HL-60/S4 treated with phorbol 12-myristate 13-acetate at 8.2 ng/mL for 4 days and 3 days (cell line): ENCODE data around the gene ATP5ME.
"Not testable (repeated sequence)": the region's sequence is repeated elsewhere in the genome, so short reads cannot be mapped to it uniquely, and the experiment has no call there.

Source experiments
- in situ Hi-C: fragments of 300-500 bp; cut with MboI; formaldehyde crosslinking; loops from 2 replicates; pipeline ENCODE4 v1.15.0; 2022; ENCODE audit warnings: low sequenced_read_pairs

The ATP5ME gene

DNA sequence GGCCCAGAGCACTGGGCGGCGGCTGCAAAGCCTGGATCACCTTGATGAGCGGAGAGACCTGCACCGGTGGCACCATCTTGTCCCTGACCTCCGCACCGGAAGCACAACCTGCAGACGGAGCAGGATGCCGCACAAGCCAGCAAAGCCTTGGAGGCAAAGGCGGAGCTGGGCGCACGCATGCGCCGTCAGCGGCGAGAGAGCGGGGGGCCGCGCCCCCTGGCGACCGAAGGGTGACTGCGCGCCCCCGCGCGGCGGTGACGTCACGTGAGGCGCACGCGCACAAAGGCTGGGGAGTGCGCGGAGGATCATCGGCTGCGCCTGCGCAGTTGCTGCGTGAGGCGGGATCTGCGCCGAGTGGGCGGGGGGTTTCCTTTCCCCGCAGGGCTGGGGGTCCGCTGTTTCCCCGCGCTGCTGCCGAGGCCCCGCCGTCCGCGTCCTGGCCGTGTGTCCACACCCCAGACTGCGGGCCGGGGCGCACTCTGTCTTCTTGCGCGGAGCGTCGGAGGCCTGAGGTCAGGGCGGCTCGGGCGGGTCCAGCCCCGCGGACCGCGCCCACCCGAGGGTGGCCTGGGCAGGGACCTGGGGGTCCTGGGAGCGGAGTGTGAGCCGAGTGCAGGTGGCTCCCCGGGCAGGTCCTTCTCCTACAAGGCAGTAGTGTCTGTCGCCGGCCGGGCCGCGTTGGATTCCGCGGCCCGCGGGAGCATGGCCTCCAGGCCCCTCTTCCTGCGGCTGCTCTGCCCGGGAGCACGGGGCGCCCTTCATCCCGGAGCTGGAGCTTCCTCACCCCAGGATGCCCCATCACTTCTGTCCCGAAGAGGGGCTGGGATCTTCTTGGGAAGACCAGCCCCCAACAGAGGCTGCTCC, at the start of gene ATP5ME, which contains the start of gene MYL5:
Gene ATP5ME (minus strand): TSS at position 105 of the 864 bp plus-strand sequence. CDS start 29 bp downstream, at position 76.
Gene MYL5 (plus strand): TSS at position 371 of the 864 bp plus-strand sequence. CDS start 3,485 bp downstream, outside the sequence.
- in situ Hi-C loops, result no loop called here

DNA sequence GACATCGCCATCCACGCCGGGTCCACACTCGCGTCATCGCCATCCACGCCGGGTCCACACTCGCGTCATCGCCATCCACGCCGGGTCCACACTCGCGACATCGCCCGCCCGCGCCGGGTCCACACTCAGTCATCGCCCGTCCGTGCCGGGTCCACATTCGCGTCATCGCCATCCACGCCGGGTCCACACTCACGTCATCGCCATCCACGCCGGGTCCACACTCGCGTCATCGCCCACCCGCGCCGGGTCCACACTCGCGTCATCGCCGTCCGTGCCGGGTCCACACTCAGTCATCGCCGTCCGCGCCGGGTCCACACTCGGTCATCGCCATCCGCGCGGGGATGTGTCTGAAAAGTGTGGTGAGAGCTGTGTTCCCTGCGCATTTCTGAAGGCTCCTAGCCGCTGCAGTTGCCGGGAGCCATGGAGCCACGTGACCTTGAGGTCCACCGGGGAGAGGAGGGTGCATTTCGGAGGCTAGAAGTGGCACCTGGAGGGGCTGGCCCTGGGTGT, 48.8 kb upstream of the ATP5ME start:
- in situ Hi-C loops, result no loop called here

- in situ Hi-C loops, result no loop called here
Measured at GRCh38 chr4:722169-722725, 48.2 kb upstream of the ATP5ME start.

GRCh38 chr4:721261-722168, 47.4 kb upstream of the ATP5ME start:
- in situ Hi-C loops, result no loop called here

- in situ Hi-C loops, result no loop called here
Measured at GRCh38 chr4:720111-720860, 46.2 kb upstream of the ATP5ME start.

DNA sequence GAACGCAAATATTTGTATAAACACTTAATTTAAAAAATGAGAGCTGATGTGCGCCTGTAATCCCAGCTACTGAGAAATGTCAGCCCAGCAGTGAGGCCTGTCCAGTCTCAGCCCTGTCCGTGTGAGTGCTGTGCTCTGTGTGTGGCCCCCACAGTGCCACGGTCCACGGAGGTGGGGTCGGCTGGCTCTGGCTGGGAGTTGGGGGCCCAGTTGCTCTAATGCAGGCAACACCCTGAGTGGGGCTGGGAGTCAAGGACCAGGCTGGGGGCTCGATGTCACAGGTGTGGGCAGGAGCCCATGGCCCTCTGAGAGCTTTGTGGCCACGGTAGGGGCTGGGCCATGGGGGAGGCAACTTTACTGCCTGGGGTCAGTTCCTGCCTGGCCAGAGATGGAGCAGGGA, 44.4 kb upstream of the ATP5ME start:
- in situ Hi-C loops, result no loop called here

DNA sequence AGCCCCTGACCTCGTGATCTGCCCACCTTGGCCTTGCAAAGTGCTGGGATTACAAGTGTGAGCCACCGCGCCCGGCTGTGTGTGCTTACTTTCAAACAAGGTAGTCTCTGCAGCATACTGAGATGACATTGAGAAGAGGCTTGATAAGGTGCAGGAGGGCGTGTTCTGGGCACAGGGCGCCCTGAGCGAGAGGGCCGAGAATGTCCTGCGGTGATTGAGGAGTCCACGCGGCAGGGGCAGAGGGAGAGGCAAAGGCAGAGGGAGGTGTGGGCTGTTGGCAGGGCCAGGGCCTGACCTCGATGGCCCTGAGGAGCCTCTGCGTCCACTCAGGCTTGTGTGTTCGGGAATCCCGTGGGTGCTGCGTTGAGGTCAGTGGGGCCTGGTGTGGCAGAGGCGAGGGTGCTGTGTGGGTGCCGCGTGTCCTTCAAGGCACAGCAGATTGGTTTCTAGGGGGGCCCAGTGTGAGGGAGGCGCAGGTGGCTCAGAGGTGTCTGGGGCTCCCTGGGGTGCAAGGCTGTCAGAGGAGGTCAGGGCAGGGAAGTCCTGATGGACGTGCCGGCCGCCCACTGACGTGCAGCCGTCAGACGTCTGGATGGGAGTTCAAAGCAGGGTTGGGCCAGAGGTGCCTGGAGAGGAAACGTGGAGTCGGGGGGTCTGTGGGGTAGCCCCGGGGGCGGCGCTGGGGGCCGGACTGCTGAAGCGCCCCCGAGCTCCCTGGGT, 43.7 kb upstream of the ATP5ME start:
- in situ Hi-C loops, result no loop called here

GRCh38 chr4:714087-714486, 40.0 kb upstream of the ATP5ME start:
- in situ Hi-C loops, result no loop called here

GRCh38 chr4:712916-713632, 39.0 kb upstream of the ATP5ME start:
- in situ Hi-C loops, result no loop called here

DNA sequence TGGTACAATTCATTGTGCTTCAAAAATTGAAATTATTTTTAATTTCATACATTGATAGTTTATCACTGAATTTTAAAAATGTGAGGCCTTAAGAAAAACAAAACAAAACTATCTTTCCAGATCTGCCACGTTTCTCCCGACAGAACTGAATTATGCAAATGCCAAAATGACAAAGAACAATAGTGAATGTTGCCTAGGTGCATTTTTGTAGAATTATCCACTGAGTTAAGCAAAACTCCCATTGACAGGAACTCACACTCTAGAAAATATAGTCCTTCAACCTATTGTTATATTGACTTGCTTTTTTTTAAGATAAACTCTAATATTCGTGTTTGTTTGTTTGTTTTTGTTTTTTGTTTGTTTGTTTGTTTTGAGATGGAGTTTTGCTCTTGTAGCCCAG, 38.0 kb upstream of the ATP5ME start:
- in situ Hi-C loops, result no loop called here

DNA sequence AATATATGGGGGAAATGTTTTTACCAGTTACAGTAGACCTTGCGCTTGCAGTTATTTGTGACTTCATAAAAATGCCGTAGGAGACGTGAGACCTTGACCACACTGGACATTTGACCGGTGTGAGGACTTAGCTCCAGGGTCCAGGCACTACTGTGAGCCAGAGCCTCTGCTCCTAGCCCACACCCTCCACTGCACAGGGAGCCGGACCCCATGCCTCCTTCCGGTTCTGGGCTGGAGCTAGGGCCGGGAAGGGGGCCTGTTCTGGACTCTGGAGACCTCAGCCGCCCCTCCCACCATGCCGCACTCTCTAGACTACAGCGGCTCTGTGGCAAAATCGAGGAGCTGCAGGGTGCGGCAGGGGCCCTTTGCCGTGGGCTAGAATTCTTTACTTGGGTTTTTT, 36.8 kb upstream of the ATP5ME start:
- in situ Hi-C loops, result no loop called here

DNA sequence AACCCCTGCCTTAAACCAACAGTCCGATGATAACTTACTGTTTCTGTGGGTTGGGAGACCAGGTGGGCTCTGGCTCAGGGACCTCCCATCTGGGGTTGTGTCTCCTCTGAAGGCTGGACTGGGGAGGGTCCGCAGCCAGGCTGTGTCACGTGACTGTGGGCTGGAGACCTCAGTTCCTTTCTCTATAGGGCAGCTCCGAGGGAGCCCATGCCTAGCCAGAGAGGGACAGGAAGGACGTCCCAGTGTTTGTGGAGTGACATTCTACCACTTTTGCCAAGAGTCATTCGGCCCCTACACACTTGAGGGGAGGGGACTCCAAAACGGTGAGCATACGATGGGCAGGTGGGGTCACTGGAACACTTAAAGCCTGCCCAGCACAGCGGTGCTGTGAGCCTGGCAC, 36.0 kb upstream of the ATP5ME start:
- in situ Hi-C loops, result no loop called here

DNA sequence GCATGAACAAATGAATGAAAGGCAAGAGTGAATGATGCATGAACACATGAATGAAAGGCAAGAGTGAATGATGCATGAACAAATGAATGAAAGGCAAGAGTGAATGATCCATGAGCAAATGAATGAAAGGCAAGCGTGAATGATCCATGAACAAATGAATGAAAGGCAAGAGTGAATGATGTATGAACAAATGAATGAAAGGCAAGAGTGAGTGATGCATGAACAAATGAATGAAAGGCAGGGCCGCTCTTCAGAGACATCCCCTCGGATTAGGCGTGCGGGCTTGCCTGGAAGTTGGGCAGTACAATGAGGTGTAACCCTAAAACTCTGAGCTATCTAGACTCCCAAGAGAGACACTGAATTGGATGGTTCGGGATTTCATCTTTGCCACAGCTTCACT, 35.3 kb upstream of the ATP5ME start:
- in situ Hi-C loops, result no loop called here

DNA sequence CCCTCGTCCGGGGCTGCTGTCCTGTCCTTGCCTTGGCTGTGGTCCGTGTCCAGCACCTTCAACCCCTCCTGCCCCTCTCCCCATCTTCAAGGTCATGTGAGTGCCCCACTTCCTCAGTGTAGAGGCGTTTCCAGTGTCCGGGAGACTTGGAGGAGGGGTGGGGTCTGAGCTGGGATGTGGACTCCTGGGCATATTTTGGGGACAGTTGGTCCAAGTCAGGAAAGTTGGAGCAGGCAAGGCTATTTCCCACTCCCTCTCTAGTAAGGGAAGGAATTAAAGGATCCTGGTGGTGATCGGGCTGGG, 34.5 kb upstream of the ATP5ME start:
- in situ Hi-C loops, result no loop called here

GRCh38 chr4:707929-708630, 34.0 kb upstream of the ATP5ME start:
- in situ Hi-C loops, result no loop called here

DNA sequence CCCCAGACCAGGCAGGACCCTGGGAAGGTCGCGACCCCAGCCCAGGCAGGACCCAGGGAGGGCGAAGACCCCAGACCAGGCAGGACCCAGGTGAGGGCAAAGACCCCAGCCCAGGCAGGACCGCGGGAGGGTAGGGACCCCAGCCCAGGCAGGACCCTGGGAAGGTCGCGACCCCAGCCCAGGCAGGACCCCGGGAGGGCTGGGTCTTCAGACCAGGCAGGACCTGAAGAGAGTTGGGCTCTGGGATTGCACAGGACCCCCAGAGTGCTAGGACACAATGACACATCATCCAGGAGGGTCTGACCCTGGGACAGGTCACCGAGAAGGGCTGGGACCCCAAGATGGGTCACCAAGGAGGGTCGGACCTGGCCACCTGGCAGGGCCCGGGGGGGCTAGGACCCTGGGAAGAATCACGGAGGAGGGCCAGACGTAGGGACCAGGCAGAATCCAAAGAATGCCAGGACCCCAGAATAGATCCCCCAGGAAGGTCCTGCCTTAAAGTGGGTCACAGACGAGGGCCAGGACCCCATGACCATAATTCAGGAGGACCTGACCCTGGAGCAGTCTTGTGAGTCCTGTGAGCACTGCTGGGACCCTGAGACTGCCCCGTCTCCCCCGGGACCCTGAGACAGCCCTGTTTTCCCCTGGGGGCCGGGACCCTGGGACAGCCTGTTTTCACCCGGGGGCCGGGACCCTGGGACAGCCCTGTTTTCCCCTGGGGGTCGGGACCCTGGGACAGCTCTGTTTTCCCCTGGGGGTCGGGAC, 32.9 kb upstream of the ATP5ME start:
- in situ Hi-C loops, result no loop called here

DNA sequence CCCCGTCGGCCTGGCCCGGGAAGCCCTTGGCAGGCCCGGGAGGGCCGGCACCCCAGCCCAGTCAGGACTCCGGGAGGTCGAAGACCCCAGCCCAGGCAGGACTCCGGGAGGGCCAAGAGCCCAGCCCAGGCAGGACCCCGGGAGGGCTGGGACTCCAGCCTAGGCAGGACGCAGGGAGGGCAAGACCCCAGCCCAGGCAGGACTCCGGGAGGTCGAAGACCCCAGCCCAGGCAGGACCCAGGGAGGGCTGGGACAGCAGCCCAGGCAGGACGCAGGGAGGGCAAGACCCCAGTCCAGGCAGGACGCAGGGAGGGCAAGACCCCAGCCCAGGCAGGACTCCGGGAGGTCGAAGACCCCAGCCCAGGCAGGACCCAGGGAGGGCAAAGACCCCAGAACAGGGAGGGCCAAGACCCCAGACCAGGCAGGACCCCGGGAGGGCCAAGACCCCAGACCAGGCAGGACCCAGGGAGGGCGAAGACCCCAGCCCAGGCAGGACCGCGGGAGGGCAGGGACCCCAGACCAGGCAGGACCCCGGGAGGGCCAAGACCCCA, 32.1 kb upstream of the ATP5ME start:
- in situ Hi-C loops, result not testable (repeated sequence)
